ENCODE results near the gene ARHGAP25. TPM values are rescaled to one million over a fixed set of nuclear protein-coding genes. Genes with fewer than 3 reads are reported as not detected.

Gene ARHGAP25
- total RNA-seq, 6 experiments from 2014 or later = not detected

GRCh38 chr2:68863996-68864395 lies 129.4 kb downstream of the ARHGAP25 start:
- no peak overlapping the region for H3K27ac Mint-ChIP-seq
- H3K4me1 Mint-ChIP-seq (ENCODE audit: low read depth) = no peaks in the 10 kb centered on the region
- H3K4me3 Mint-ChIP-seq = no peak overlapping the region
- H3K9me3 Mint-ChIP-seq = no peaks in the 10 kb centered on the region
- TF ChIP-seq CTCF (IDR thresholded peaks at IDR 0.05) = no peak
- H3K27me3 Mint-ChIP-seq (ENCODE audit: insufficient read depth) = peaks cover 18% of the 10 kb centered on the region
- no peaks in the 10 kb centered on the region for H3K36me3 Mint-ChIP-seq (ENCODE audit: low read depth)
- DNase-seq = no peak

- no peaks in the 10 kb centered on the region for H3K36me3 Mint-ChIP-seq (ENCODE audit: low read depth)
- no peaks in the 10 kb centered on the region for H3K9me3 Mint-ChIP-seq
- H3K4me1 Mint-ChIP-seq (ENCODE audit: low read depth) = no peaks in the 10 kb centered on the region; the same call in 1 of the 2 replicates
- no peak overlapping the region for H3K4me3 Mint-ChIP-seq
- no peak overlapping the region for H3K27ac Mint-ChIP-seq
- H3K27me3 Mint-ChIP-seq (ENCODE audit: insufficient read depth) = peaks cover 25% of the 10 kb centered on the region
- no peak for TF ChIP-seq CTCF (IDR thresholded peaks at IDR 0.05)
- no peak for DNase-seq
Measured at GRCh38 chr2:68865108-68865507, 130.5 kb downstream of the ARHGAP25 start.

GRCh38 chr2:68870215-68870614 lies 135.6 kb downstream of the ARHGAP25 start:
- TF ChIP-seq CTCF (IDR thresholded peaks at IDR 0.05) = no peak
- no peaks in the 10 kb centered on the region for H3K36me3 Mint-ChIP-seq (ENCODE audit: low read depth)
- no peaks in the 10 kb centered on the region for H3K9me3 Mint-ChIP-seq
- no peak for DNase-seq
- H3K4me3 Mint-ChIP-seq = no peak overlapping the region
- H3K27ac Mint-ChIP-seq = no peak overlapping the region
- no peaks in the 10 kb centered on the region; the same call in 1 of the 2 replicates for H3K4me1 Mint-ChIP-seq (ENCODE audit: low read depth)
- H3K27me3 Mint-ChIP-seq (ENCODE audit: insufficient read depth) = peaks cover 15% of the 10 kb centered on the region

GRCh38 chr2:68871159-68871764 lies 136.7 kb downstream of the ARHGAP25 start, which contains the start of gene BMP10:
TSS of gene BMP10 (minus strand) at chr2:68871397. CDS start at chr2:68871358, 39 bp downstream.
- Mint-ChIP-seq H3K9me3 (no peaks in the 10 kb centered on the region), H3K27ac (no peak within 1 kb of the TSS), H3K4me1 (ENCODE audit: low read depth) (no peaks in the 10 kb centered on the region; the same call in 1 of the 2 replicates), H3K27me3 (ENCODE audit: insufficient read depth) (peaks cover 11% of the 10 kb centered on the region), H3K36me3 (ENCODE audit: low read depth) (no peaks in the 10 kb centered on the region), H3K4me3 (no peak within 1 kb of the TSS)
- DNase-seq = no peak
- no peak for TF ChIP-seq CTCF (IDR thresholded peaks at IDR 0.05)

Other genes with a start within 250 kb of the ARHGAP25 start
- not detected for gene PROKR1, start 91.2 kb upstream of the ARHGAP25 start, total RNA-seq (2021; fragmentation: NEBNext Ultra II Directional; extraction: Animal tissue kit (Norgen Biotek cat#: 25700))
- not detected for gene BMP10, start 136.6 kb downstream of the ARHGAP25 start, total RNA-seq (2021; fragmentation: NEBNext Ultra II Directional; extraction: Animal tissue kit (Norgen Biotek cat#: 25700))
- gene GKN2, start 218.1 kb downstream of the ARHGAP25 start, total RNA-seq (2021; fragmentation: NEBNext Ultra II Directional; extraction: Animal tissue kit (Norgen Biotek cat#: 25700)) = not detected
- not detected for gene GKN1, start 239.8 kb downstream of the ARHGAP25 start, total RNA-seq (2021; fragmentation: NEBNext Ultra II Directional; extraction: Animal tissue kit (Norgen Biotek cat#: 25700))

All from HFFc6 (cell line).